Left lung (tissue), 10 donors: ENCODE data around the gene TMEM45B. TPM values are rescaled to one million over a fixed set of nuclear protein-coding genes. Genes with fewer than 3 reads are reported as not detected.
"Not testable (repeated sequence)": the region's sequence is repeated elsewhere in the genome, so short reads cannot be mapped to it uniquely, and the experiment has no call there.

Experiments used
- ATAC-seq: fragments of 200-7000 bp; cut with Tn5 transposase; one replicate; pipeline ENCODE4 v1.9.1; 2020; ENCODE audit warnings: moderate library complexity
- DNase-seq, 4 donors: peaks; one replicate each; pipeline ENCODE4 v3.0.0-alpha.2; 2013 to 2020
- H3K27ac ChIP-seq, 2 donors: fragments of 200-600 bp; sonication (generic) in 1 of 2; one replicate each; pipeline versions ENCODE4 v1.5.0 to v1.8.0; 2020 to 2021
- H3K27me3 ChIP-seq, 2 donors: fragments of 200-600 bp; sonication (generic) in 1 of 2; one replicate each; pipeline versions ENCODE4 v1.5.0 to v1.8.0; 2020 to 2021
- H3K36me3 ChIP-seq, 2 donors: fragments of 200-600 bp; sonication (generic) in 1 of 2; one replicate each; pipeline versions ENCODE4 v1.5.0 to v1.8.0; 2020 to 2021
- H3K4me1 ChIP-seq, 2 donors: fragments of 200-600 bp; one replicate each; pipeline ENCODE4 v1.8.0; 2021
- H3K4me3 ChIP-seq, 2 donors: fragments of 200-600 bp; sonication (generic) in 1 of 2; one replicate each; pipeline versions ENCODE4 v1.5.0 to v1.8.0; 2020 to 2021; ENCODE audit warnings: mild to moderate bottlenecking in 1 of 2
- H3K9me3 ChIP-seq, 2 donors: fragments of 200-600 bp; sonication (generic) in 1 of 2; one replicate each; pipeline versions ENCODE4 v1.5.0 to v1.8.0; 2020 to 2021
- CTCF ChIP-seq, 2 donors: fragments of 200-600 bp; sonication (generic) in 1 of 2; IDR thresholded peaks; one replicate each; pipeline versions ENCODE4 v1.5.0 to v1.8.0; 2021; ENCODE audit warnings: antibody characterized with exemption in 2 of 2
- intact Hi-C, 2 donors: fragments of 100-400 bp; cut with DNase I; formaldehyde crosslinking; loops; one replicate each; pipeline versions ENCODE4 v1.11.2 to v1.14.2; 2022
- polyA plus RNA-seq, 6 donors: library from polyadenylated mRNA; unstranded; fragments of 120-200 nt; gene quantifications; one replicate each; pipeline ENCODE4 v1.2.1, GENCODE V29; 2013; ENCODE audit not compliant: insufficient read length in 6 of 6
- total RNA-seq, 2 donors: library from RNA; stranded (reverse); fragmentation: NEBNext Ultra II Directional; extraction: Animal tissue kit (Norgen Biotek cat#: 25700); gene quantifications; one replicate each; pipeline ENCODE4 v1.2.1, GENCODE V29; 2021
- donor health status: DM: no; HTN: yes; CAD: no.
- donor health status: DM: no; HTN: no; CAD: no.

The TMEM45B gene
- total and polyA plus RNA-seq, 8 donors, result 2.0 to 24.3 (median 2.7) TPM

- Histone ChIP-seq H3K36me3 (no peaks in the 10 kb centered on the region), H3K4me1 (no peaks in the 10 kb centered on the region), H3K27ac (no peak overlapping the region), H3K4me3 (no peak overlapping the region), H3K9me3 (no peaks in the 10 kb centered on the region), H3K27me3 (no peaks in the 10 kb centered on the region)
- intact Hi-C loops, result no loop called here
- DNase-seq (no peak), ATAC-seq (no peak)
- TF ChIP-seq CTCF (IDR thresholded peaks at IDR 0.05), result no peak
Measured at GRCh38 chr11:129769059-129769458, 46.6 kb upstream of the TMEM45B start.

DNA sequence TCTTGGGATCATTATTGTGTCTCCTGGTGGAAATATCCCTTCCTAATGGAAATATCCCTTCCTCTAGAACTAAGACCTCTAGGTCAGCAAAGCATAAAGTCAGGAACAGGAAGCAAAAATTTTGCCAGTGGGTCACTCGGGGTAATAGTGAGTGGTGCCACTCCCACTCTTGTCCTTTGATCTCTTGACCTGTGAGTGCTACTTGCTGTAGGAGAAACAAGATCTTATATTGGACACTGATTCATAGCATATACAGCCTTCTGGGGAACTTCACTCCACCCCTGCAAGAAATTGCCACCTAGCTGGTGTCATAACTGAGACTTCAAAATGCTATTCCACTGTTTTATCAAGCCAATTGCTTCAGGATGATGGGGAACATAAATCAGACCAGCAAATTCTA lies 44.7 kb upstream of the TMEM45B start:
- intact Hi-C loops, result no loop called here
- no peaks in the 10 kb centered on the region for H3K36me3 ChIP-seq
- H3K4me3 ChIP-seq, result no peak overlapping the region
- ATAC-seq (no peak), DNase-seq (no peak)
- no peaks in the 10 kb centered on the region for H3K9me3 ChIP-seq
- TF ChIP-seq CTCF (IDR thresholded peaks at IDR 0.05), result no peak
- H3K27me3 ChIP-seq, result no peaks in the 10 kb centered on the region
- no peak overlapping the region for H3K27ac ChIP-seq
- H3K4me1 ChIP-seq, result no peaks in the 10 kb centered on the region

GRCh38 chr11:129771456-129771855 lies 44.2 kb upstream of the TMEM45B start:
- H3K4me1 ChIP-seq, intact Hi-C loops, H3K4me3 ChIP-seq, H3K36me3 ChIP-seq, ATAC-seq, H3K27me3 ChIP-seq, H3K27ac ChIP-seq, H3K9me3 ChIP-seq, DNase-seq: not testable (repeated sequence)

DNA sequence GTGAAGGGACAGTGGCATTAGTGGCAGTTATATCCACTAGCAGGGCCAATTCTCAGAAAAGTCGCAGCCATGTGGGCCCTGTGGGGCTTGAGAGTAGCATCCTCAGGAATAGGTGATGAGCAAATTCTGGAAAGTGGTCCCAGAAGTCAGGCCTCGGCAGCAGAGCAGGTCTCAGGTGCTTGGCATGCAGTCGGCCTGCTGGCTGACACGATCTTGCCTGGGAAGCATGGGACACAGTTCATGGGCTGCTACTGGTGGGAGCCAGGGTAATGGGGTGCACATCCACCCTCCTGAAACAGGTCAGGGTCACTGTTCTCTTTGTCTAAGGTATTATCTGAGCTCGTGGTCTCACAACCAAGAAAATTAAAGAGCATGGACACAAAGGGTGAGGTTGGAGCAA lies 36.8 kb upstream of the TMEM45B start:
- H3K9me3 ChIP-seq, result no peaks in the 10 kb centered on the region
- no peak overlapping the region for H3K4me3 ChIP-seq
- DNase-seq (no peak), ATAC-seq (no peak)
- H3K27me3 ChIP-seq, result no peaks in the 10 kb centered on the region
- no peaks in the 10 kb centered on the region for H3K4me1 ChIP-seq
- TF ChIP-seq CTCF (IDR thresholded peaks at IDR 0.05), result no peak
- no peak overlapping the region for H3K27ac ChIP-seq
- intact Hi-C loops, result no loop called here
- H3K36me3 ChIP-seq, result no peaks in the 10 kb centered on the region

- intact Hi-C loops, result no loop called here
- no peaks in the 10 kb centered on the region for H3K27me3 ChIP-seq
- no peak overlapping the region for H3K4me3 ChIP-seq
- H3K9me3 ChIP-seq, result no peaks in the 10 kb centered on the region
- no peak overlapping the region for H3K27ac ChIP-seq
- no peaks in the 10 kb centered on the region for H3K4me1 ChIP-seq
- no peaks in the 10 kb centered on the region for H3K36me3 ChIP-seq
- no peak for TF ChIP-seq CTCF (IDR thresholded peaks at IDR 0.05)
- no peak for ATAC-seq
- no peak for DNase-seq
Measured at GRCh38 chr11:129779342-129779741, 36.3 kb upstream of the TMEM45B start.

- no peaks in the 10 kb centered on the region for H3K36me3 ChIP-seq
- ATAC-seq (peak; percentile 69), DNase-seq (peak in 1 of 4 donors; percentile 9)
- no peaks in the 10 kb centered on the region for H3K4me1 ChIP-seq
- H3K9me3 ChIP-seq, result no peaks in the 10 kb centered on the region
- TF ChIP-seq CTCF (IDR thresholded peaks at IDR 0.05), result peak in 1 of 2 donors; percentile 13
- no peak overlapping the region for H3K4me3 ChIP-seq
- H3K27me3 ChIP-seq, result no peaks in the 10 kb centered on the region
- intact Hi-C loops, result no loop called here
- no peak overlapping the region for H3K27ac ChIP-seq
Measured at GRCh38 chr11:129785383-129786111, 30.1 kb upstream of the TMEM45B start.

DNA sequence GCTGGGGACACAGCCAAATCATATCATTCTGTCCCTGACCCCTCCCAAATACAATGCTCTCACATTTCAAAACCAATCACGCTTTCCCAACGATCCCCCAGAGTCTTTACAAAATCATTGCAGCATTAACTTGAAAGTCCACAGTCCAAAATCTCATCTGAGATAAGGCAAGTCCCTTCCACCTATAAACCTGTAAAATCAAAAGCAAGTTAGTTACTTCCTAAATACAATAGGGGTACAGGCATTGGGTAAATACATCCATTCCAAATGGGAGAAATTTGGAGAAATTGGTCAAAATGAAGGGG lies 29.6 kb upstream of the TMEM45B start:
- H3K4me1 ChIP-seq, H3K4me3 ChIP-seq, intact Hi-C loops, DNase-seq, H3K36me3 ChIP-seq, H3K27ac ChIP-seq, H3K9me3 ChIP-seq, ATAC-seq, H3K27me3 ChIP-seq: not testable (repeated sequence)
